IMR-90 (cell line): ENCODE results near the gene SLC35D1. TPM values are rescaled to one million over a fixed set of nuclear protein-coding genes. Genes with fewer than 3 reads are reported as not detected.

ENCODE experiments used
- ATAC-seq: fragments of 200-7000 bp; cut with Tn5 transposase; 2 replicates; pipeline ENCODE4 v1.9.1; 2020; ENCODE audit warnings: low read depth, mild to moderate bottlenecking, moderate library complexity
- BruUV-seq: library from RNA; stranded (reverse); fragments of 400-500 nt; replicated peaks from 2 replicates; lab custom pipeline; 2021; lab: Mats Ljungman, UMichigan
- CTCF ChIA-PET: fragments of 300-600 bp; formaldehyde crosslinking; extraction: SDS; loops from one replicate; lab custom pipeline; 2021; ENCODE audit warnings: antibody characterized with exemption; lab: Yijun Ruan, JAX
- POLR2A ChIA-PET: fragments of 300-600 bp; sonication (Branson Sonifier 250); formaldehyde crosslinking; loops from one replicate; lab custom pipeline; 2022; ENCODE audit warnings: antibody characterized with exemption; ENCODE audit not compliant: unreplicated experiment; lab: Charles Lee
- DNase-seq: peaks from one replicate; pipeline ENCODE4 v3.0.0; 2013
- H2AFZ ChIP-seq: replicated peaks from 2 replicates; pipeline ENCODE3; 2013; ENCODE audit warnings: low read length, mild to moderate bottlenecking; ENCODE audit not compliant: poor library complexity
- H2AK5ac ChIP-seq: 2 replicates; pipeline ENCODE4 v1.6.1; 2013; ENCODE audit warnings: low read depth, low read length, inconsistent platforms
- H2AK9ac ChIP-seq: replicated peaks from 2 replicates; pipeline ENCODE3; 2013; ENCODE audit warnings: mild to moderate bottlenecking, low read depth, low read length, moderate library complexity; ENCODE audit not compliant: poor library complexity
- H2BK120ac ChIP-seq: 2 replicates; pipeline ENCODE4 v1.6.1; 2013; ENCODE audit warnings: low read depth, low read length, inconsistent platforms
- H2BK15ac ChIP-seq: 3 replicates; pipeline ENCODE4 v1.6.1; 2013; ENCODE audit warnings: low read depth, low read length, inconsistent platforms
- H2BK20ac ChIP-seq: 2 replicates; pipeline ENCODE4 v1.6.1; 2013; ENCODE audit warnings: low read depth, mild to moderate bottlenecking, inconsistent platforms, low read length, moderate library complexity
- H2BK5ac ChIP-seq: 2 replicates; pipeline ENCODE4 v1.6.1; 2013; ENCODE audit warnings: mild to moderate bottlenecking, low read depth, low read length, inconsistent platforms; ENCODE audit not compliant: poor library complexity, severe bottlenecking
- H3K14ac ChIP-seq: replicated peaks from 2 replicates; pipeline ENCODE4 v1.6.1; 2013; ENCODE audit warnings: low read depth, low read length, inconsistent platforms
- H3K18ac ChIP-seq: 2 replicates; pipeline ENCODE4 v1.6.1; 2013; ENCODE audit warnings: low read depth, low read length, control low read depth
- H3K23ac ChIP-seq: 2 replicates; pipeline ENCODE4 v1.6.1; 2013; ENCODE audit warnings: low read depth, low read length, inconsistent platforms
- H3K27ac ChIP-seq: 2 replicates; pipeline ENCODE4 v1.5.1; 2013; ENCODE audit warnings: mild to moderate bottlenecking, control low read depth, low read length; ENCODE audit not compliant: insufficient read depth
- H3K27me3 ChIP-seq: 2 replicates; pipeline ENCODE4 v1.6.1; 2013; ENCODE audit warnings: low read length; ENCODE audit not compliant: control insufficient read depth, insufficient read depth
- H3K36me3 ChIP-seq: 2 replicates; pipeline ENCODE4 v1.6.1; 2013; ENCODE audit warnings: low read length, mixed read lengths; ENCODE audit not compliant: control insufficient read depth, insufficient read depth
- H3K4ac ChIP-seq: 2 replicates; pipeline ENCODE4 v1.6.1; 2013; ENCODE audit warnings: low read depth, low read length, inconsistent platforms
- H3K4me1 ChIP-seq: 2 replicates; pipeline ENCODE4 v1.6.1; 2013; ENCODE audit warnings: low read length, mixed read lengths; ENCODE audit not compliant: control insufficient read depth, insufficient read depth
- H3K4me2 ChIP-seq: 2 replicates; pipeline ENCODE4 v1.6.1; 2013; ENCODE audit warnings: low read depth, mild to moderate bottlenecking, control low read depth, low read length, moderate library complexity
- H3K4me3 ChIP-seq: 2 replicates; pipeline ENCODE4 v1.5.1; 2013; ENCODE audit warnings: low read depth, mild to moderate bottlenecking, control low read depth, low read length, moderate library complexity; ENCODE audit not compliant: insufficient read depth
- H3K56ac ChIP-seq: 2 replicates; pipeline ENCODE4 v1.6.1; 2013; ENCODE audit warnings: low read length, inconsistent platforms; ENCODE audit not compliant: insufficient read depth; ENCODE audit errors: extremely low read depth
- H3K79me1 ChIP-seq, 2 experiments: 2 replicates each; pipeline ENCODE4 v1.6.1; 2013; ENCODE audit warnings: low read length in 2 of 2, inconsistent platforms in 1 of 2, low read depth in 1 of 2
- H3K9ac ChIP-seq: 2 replicates; pipeline ENCODE4 v1.6.1; 2013; ENCODE audit warnings: low read depth, low read length, control low read depth
- H3K9me1 ChIP-seq: 2 replicates; pipeline ENCODE4 v1.6.1; 2013; ENCODE audit warnings: low read length, inconsistent platforms; ENCODE audit not compliant: insufficient read depth
- H3K9me3 ChIP-seq: 2 replicates; pipeline ENCODE4 v1.6.1; 2013; ENCODE audit warnings: low read length; ENCODE audit not compliant: control insufficient read depth, insufficient read depth
- H4K20me1 ChIP-seq: 2 replicates; pipeline ENCODE4 v1.6.1; 2013; ENCODE audit warnings: low read length, inconsistent platforms; ENCODE audit not compliant: insufficient read depth
- H4K5ac ChIP-seq: 2 replicates; pipeline ENCODE4 v1.6.1; 2013; ENCODE audit warnings: mild to moderate bottlenecking, low read depth, low read length, control low read depth
- H4K8ac ChIP-seq, 2 experiments: 2 replicates each; pipeline ENCODE4 v1.6.1; 2013; ENCODE audit warnings: low read depth in 2 of 2, low read length in 2 of 2, control low read depth in 1 of 2, inconsistent platforms in 1 of 2
- H4K91ac ChIP-seq: 2 replicates; pipeline ENCODE4 v1.6.1; 2013; ENCODE audit warnings: low read depth, low read length, inconsistent platforms; ENCODE audit not compliant: insufficient read depth
- BHLHE40 ChIP-seq: fragments of 150-350 bp; IDR thresholded peaks from 2 replicates; pipeline ENCODE4 v1.6.1; 2016; ENCODE audit warnings: mild to moderate bottlenecking, low read depth, low read length
- CEBPB ChIP-seq: IDR thresholded peaks from 2 replicates; pipeline ENCODE4 v1.6.1; 2012; ENCODE audit warnings: low read depth, low read length, improper control_type of control experiment
- SMC3 ChIP-seq: fragments of 150-350 bp; IDR thresholded peaks from 2 replicates; pipeline ENCODE4 v1.6.1; 2016; ENCODE audit warnings: low read depth, mild to moderate bottlenecking, antibody characterized with exemption, low read length, moderate library complexity
- WGBS, 2 experiments: methylation state at CpG; one replicate each; pipeline versions ENCODE4 v1.1.5 to v1.1.7; 2013; ENCODE audit warnings: missing lambda C conversion rate in 2 of 2; ENCODE audit not compliant: insufficient read length in 1 of 2; ENCODE audit errors: extremely low coverage in 2 of 2; 5-methylcytosine and 5-hydroxymethylcytosine counted together
- dilution Hi-C: fragments of 300-500 bp; cut with HindIII; formaldehyde crosslinking; loops from one replicate; pipeline ENCODE4 v1.14.3; 2018; ENCODE audit warnings: low sequenced_read_pairs; ENCODE audit not compliant: unreplicated experiment
- in situ Hi-C: fragments of 300-500 bp; cut with MboI; formaldehyde crosslinking; loops from 3 replicates; pipeline ENCODE4 v1.14.3; 2019; ENCODE audit warnings: low sequenced_read_pairs, inconsistent platforms, mixed read lengths
- intact Hi-C: fragments of 100-400 bp; cut with micrococcal nuclease; formaldehyde crosslinking; loops from 2 replicates; pipeline ENCODE4 v1.10.0; 2022
- polyA plus RNA-seq, 3 experiments: library from polyadenylated mRNA; depleted of rRNA; stranded (reverse); fragments of >200 nt; gene quantifications; 2 replicates each; pipeline ENCODE4 v1.2.3, GENCODE V29; 2012; ENCODE audit warnings: low replicate concordance in 1 of 3
- total RNA-seq: library from RNA; depleted of rRNA; stranded (reverse); fragments of >200 nt; gene quantifications from 2 replicates; pipeline ENCODE4 v1.2.3, GENCODE V29; 2012

The SLC35D1 gene
- total and polyA plus RNA-seq, 2 of the 4 experiments (the other 2 are of a cell fraction), result 7.2 to 16.3 TPM

DNA sequence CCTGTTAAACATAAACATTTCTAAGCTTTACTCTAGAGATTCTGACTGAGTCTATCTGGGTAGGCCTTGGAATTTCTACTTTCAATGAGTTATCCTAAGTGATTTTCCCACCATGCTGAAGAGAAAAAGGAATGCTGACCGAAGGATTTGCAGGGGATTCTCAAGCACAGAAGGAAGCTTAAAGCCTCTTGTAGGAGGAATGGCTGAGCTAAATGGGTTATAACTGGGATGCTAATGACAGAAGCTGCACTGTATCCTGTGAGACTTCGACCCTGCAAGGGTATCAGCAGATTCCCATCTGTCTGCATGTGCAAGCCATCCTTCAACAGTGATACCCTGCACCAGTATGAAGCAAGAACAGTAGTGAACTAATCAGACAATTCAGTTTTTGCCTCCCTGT, 35.4 kb downstream of the SLC35D1 start:
- intact Hi-C loops, result no loop called here
- WGBS, 2 experiments, result 86% methylated on average over 2 of the region's 2 CpGs; no CpG with 5 or more reads in 1 of the 2 experiments
- TF ChIP-seq BHLHE40 (no peak), SMC3 (no peak), CEBPB (peak; percentile 30; the same call in 1 of the 2 replicates)
- Histone ChIP-seq H3K23ac (peak overlapping the region; percentile 14; the same call in 1 of the 2 replicates), H2AK9ac (no peak overlapping the region), H2BK20ac (peak overlapping the region; percentile 20), H3K9me3 (no peaks in the 10 kb centered on the region), H3K18ac (peak overlapping the region; percentile 19; the same call in 1 of the 2 replicates), H2BK5ac (peak overlapping the region; percentile 37), H4K91ac (peak overlapping the region; percentile 53; the same call in 1 of the 2 replicates), H4K5ac (no peak overlapping the region), H2BK15ac (peak overlapping the region; percentile 26; the same call in 2 of the 3 replicates), H3K9me1 (peaks cover 6% of the 10 kb centered on the region; the same call in 1 of the 2 replicates), H3K27me3 (no peaks in the 10 kb centered on the region), H3K4me3 (no peak overlapping the region), H3K56ac (no peak overlapping the region), H3K79me1 (peaks cover 7 to 10% of the 10 kb centered on the region in 2 experiments), H3K27ac (no peak overlapping the region), H3K4me2 (no peak overlapping the region; the same call in 1 of the 2 replicates), H4K20me1 (no peaks in the 10 kb centered on the region), H2BK120ac (peak overlapping the region; percentile 44; the same call in 1 of the 2 replicates), H3K36me3 (peaks cover 5% of the 10 kb centered on the region), H2AK5ac (peak overlapping the region; percentile 21; the same call in 1 of the 2 replicates), H4K8ac (peak overlapping the region; percentile 38 to 45; a peak in 2 of 4 replicates), H3K4me1 (peaks cover 15% of the 10 kb centered on the region), H3K14ac (peak overlapping the region; percentile 6), H2AFZ (no peak overlapping the region), H3K9ac (no peak overlapping the region), H3K4ac (peak overlapping the region; percentile 26; the same call in 1 of the 2 replicates)
- BruUV-seq, result no TSS peak
- dilution Hi-C loops, result no loop called here
- in situ Hi-C loops, result no loop called here
- CTCF ChIA-PET, result no interaction called here
- POLR2A ChIA-PET, result no interaction called here
- DNase-seq, result peak; percentile 15
- ATAC-seq, result no peak
